ENCODE measurements around the gene PEX11B. TPM values are rescaled to one million over a fixed set of nuclear protein-coding genes. Genes with fewer than 3 reads are reported as not detected.

PEX11B gene
- total RNA-seq, 3 donors from 2014 or later (not counting 1 experiment from before 2014, with no cell fraction given), result 20.6 to 26.0 (median 24.9) TPM

GRCh38 chr1:145906954-145907753 lies 11.4 kb downstream of the PEX11B start:
- H3K36me3 Mint-ChIP-seq, result no peaks in the 10 kb centered on the region
- peaks cover 0 to 5% of the 10 kb centered on the region in 2 donors for H3K4me1 Mint-ChIP-seq
- Histone ChIP-seq H3K9me3 (ENCODE audit: control insufficient read depth, insufficient read depth, low read length) (no peaks in the 10 kb centered on the region), H3K4me1 (ENCODE audit: control insufficient read depth, insufficient read depth, low read length) (peaks cover 3% of the 10 kb centered on the region), H3K36me3 (ENCODE audit: control insufficient read depth, insufficient read depth, low read length) (peaks cover 16% of the 10 kb centered on the region), H3K27ac (ENCODE audit: low read length) (no peak overlapping the region), H3K4me3 (ENCODE audit: low read length) (no peak overlapping the region), H3K27me3 (ENCODE audit: control insufficient read depth, insufficient read depth, low read length) (no peaks in the 10 kb centered on the region)
- no peak for TF ChIP-seq CTCF (IDR thresholded peaks at IDR 0.05)
- intact Hi-C loops (cut with micrococcal nuclease), result no loop called here
- H3K9me3 Mint-ChIP-seq, result no peaks in the 10 kb centered on the region
- no peak overlapping the region for H3K4me3 Mint-ChIP-seq
- H3K27me3 Mint-ChIP-seq (ENCODE audit: low read depth in 2 of 2), result no peaks in the 10 kb centered on the region
- H3K27ac Mint-ChIP-seq, result no peak overlapping the region
- 90% methylated on average over 10 of the region's 10 CpGs for WGBS (ENCODE audit: insufficient coverage)
- no peak for DNase-seq
- no peak for ATAC-seq

DNA sequence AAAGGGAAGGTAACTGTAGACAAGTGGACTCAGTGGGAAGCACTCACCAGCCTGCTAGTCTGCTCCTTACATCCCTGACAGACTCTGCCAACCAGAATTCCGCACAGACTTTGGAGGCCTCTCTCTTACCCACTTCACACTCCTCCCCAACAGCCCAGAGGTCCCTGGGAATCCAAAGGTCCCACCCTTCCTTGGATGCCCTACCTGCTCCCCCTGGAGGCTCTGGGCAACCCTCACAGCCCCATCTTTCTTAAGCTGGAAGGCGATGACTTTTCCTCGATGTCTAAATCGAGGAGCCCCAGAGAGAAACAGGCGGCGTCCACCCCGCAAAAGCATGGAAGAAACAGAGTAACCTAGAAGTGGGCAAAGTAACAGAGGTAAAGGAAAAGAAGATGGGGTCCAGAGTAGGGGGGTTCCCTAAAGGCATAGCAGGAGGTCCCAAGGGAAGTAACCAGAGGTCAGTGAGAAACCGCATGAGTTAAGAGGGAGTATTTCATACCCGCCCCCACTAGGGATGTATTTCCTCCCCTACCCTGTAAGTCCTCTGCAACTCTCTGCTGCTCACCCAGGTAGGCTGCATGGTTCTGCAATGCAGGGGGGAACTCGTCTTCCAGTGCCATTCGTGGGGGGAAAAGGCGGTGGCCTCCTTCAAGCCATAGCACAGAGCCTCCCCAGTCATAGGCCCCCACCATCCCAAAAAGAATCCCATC lies 17.1 kb downstream of the PEX11B start:
- no peaks in the 10 kb centered on the region for H3K4me1 Mint-ChIP-seq
- no peaks in the 10 kb centered on the region for H3K36me3 Mint-ChIP-seq
- DNase-seq, result no peak
- Histone ChIP-seq H3K27me3 (ENCODE audit: control insufficient read depth, insufficient read depth, low read length) (no peaks in the 10 kb centered on the region), H3K9me3 (ENCODE audit: control insufficient read depth, insufficient read depth, low read length) (no peaks in the 10 kb centered on the region), H3K27ac (ENCODE audit: low read length) (no peak overlapping the region), H3K4me1 (ENCODE audit: control insufficient read depth, insufficient read depth, low read length) (no peaks in the 10 kb centered on the region), H3K36me3 (ENCODE audit: control insufficient read depth, insufficient read depth, low read length) (no peaks in the 10 kb centered on the region), H3K4me3 (ENCODE audit: low read length) (no peak overlapping the region)
- no peak for ATAC-seq
- no peaks in the 10 kb centered on the region for H3K9me3 Mint-ChIP-seq
- no peak overlapping the region for H3K4me3 Mint-ChIP-seq
- intact Hi-C loops (cut with micrococcal nuclease), result no loop called here
- H3K27ac Mint-ChIP-seq, result no peak overlapping the region
- no peaks in the 10 kb centered on the region for H3K27me3 Mint-ChIP-seq (ENCODE audit: low read depth in 2 of 2)
- 95% methylated on average over 10 of the region's 12 CpGs for WGBS (ENCODE audit: insufficient coverage)
- no peak for TF ChIP-seq CTCF (IDR thresholded peaks at IDR 0.05)

GRCh38 chr1:145898756-145899155 lies 19.8 kb downstream of the PEX11B start:
- TF ChIP-seq CTCF (IDR thresholded peaks at IDR 0.05), result no peak
- H3K4me3 ChIP-seq (ENCODE audit: low read length), result no peak overlapping the region
- WGBS (ENCODE audit: insufficient coverage), result 95% methylated on average over 5 of the region's 5 CpGs
- H3K9me3 ChIP-seq (ENCODE audit: control insufficient read depth, insufficient read depth, low read length), result no peaks in the 10 kb centered on the region
- ATAC-seq (no peak), DNase-seq (no peak)
- H3K36me3 ChIP-seq (ENCODE audit: control insufficient read depth, insufficient read depth, low read length), result no peaks in the 10 kb centered on the region
- H3K4me1 ChIP-seq (ENCODE audit: control insufficient read depth, insufficient read depth, low read length), result no peaks in the 10 kb centered on the region
- Mint-ChIP-seq H3K4me3 (no peak overlapping the region), H3K36me3 (no peaks in the 10 kb centered on the region), H3K9me3 (no peaks in the 10 kb centered on the region), H3K27ac (no peak overlapping the region), H3K4me1 (no peaks in the 10 kb centered on the region), H3K27me3 (ENCODE audit: low read depth in 2 of 2) (no peaks in the 10 kb centered on the region)
- intact Hi-C loops (cut with micrococcal nuclease), result no loop called here
- no peaks in the 10 kb centered on the region for H3K27me3 ChIP-seq (ENCODE audit: control insufficient read depth, insufficient read depth, low read length)
- H3K27ac ChIP-seq (ENCODE audit: low read length), result no peak overlapping the region

All from natural killer cell (primary cell).